Measurements from ENCODE around the gene DNER.

The DNER gene

DNA sequence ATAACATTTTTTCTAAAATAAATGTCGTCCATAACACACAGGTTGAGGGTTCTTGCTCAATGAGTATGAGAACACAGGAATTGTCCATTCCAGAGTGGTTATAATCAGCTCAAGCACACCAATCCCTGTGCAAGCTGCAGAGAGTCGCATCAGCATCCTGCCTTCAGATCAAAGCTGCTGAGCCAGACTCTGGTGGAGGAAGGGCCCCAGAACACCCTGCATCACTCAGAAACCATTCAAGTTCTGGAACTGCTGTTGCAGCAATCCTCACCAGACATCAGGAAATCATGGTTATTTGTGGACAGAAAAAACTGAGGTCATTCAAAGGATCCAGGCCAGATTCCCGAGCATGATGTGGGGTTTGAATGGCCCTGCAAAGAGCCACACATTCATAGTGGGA is 44.5 kb downstream of the DNER start:
- DNase-seq, result no peak

DNA sequence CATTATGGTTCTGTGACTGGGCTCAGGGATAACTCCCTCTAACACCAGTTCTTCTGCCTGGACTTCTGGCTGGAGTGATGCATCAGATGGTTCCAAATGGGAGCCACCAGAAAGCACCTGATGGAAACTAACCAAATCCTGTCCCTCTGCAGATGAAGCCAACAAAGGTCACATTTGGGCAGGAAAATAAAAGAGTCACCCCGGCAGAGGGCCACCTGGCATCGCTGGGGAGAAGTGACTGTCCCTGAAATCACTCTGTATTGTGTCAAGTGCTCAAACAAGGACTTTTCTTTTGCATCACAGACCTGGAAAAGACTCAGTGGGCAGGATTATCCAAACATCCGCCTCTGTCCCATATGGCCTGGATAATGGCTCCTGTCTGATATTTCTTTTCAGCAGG is 47.5 kb downstream of the DNER start:
- no peak for DNase-seq

DNA sequence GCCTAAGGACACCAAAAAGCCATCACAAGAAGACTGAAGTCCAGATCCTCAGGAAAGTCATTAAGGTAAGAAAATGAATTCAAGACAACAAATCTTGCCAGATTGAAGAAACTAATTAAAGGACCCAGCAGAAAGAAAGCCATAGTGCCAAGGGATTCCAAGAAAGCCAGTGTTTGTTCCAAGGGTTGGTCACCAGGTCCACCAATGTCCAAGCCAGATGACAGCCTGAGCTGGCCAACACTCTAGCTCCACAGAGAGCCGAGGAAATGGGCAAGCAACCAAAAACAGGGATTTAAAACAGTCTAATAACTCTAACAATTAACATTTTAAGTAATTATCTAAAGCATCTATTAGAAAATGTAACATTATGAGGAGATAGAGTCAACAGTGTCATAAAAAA is 49.2 kb downstream of the DNER start:
- DNase-seq, result no peak

DNA sequence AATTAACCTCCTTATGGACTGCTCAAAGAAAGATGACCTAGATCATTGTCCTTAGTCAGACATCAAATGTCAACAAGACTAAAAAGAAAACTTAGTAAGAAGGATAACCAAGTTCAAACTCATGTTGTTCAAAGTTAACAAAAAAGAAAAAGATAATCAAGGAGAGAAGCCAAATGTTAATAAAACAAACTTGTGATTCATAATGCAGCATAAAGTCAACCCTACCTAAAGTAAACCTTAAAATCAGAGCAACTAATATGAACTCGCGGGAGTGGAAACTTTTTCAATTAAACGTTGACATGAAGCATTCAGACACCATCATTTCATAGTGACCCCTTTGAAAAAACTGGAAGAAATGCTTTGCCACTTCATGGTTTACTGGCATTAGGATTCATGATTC is 52.9 kb downstream of the DNER start:
- DNase-seq, result no peak

DNA sequence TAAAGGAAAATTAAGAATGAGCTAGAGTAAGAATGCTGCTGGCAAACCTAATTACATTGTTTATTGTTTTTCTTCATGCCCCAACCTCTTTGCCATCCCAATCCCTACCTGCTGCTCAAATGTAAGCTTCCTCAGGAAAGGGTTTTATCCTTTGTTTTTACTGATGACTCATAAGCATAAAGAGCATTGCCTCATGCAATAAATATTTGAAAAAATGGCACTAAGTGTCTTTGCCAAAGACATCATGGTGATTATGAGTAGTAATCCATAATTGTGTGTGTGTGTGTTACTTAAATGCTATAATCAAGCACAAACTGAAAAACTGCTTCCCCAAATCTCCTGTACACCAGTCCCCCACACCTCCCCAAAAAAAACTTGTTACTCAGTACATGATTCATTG is 53.4 kb downstream of the DNER start:
- no peak for DNase-seq

DNA sequence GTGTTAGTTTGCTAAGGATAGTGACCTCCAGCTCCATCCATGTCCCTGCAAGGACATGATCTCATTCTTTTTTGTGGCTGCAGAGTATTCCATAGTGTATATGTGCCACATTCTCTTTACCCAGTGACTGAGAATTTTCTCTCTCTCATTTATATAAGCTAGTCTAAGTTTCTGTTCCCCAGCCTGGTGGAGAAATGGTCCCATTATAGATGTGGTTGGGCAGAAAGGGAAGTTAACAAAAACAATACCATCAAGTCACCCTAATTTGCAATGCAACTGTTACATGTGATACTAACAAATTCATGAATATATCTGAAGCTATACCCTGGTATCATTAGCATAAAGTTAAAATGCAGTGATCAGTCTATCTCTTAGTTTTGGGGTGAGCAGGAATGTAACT is 54.0 kb downstream of the DNER start:
- no peak for DNase-seq

DNA sequence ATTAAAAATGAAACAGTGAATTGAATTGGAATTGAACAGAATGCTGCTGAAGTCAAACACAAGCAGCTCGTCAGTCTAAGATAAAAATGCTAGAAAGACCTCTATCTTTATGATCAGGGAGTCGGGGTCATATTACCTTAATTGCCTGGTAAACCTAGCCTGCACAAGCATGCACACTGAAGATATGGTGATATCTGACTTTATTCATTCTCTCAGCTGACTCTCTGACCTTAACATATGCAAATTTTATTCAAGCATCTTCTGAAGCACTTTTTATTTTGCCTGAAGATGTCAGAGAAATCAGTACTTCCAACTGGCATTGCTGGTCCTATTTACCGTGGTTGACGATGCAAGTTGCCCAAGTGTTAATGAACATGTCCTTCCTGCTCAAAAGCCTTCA is 56.4 kb downstream of the DNER start:
- no peak for DNase-seq

DNA sequence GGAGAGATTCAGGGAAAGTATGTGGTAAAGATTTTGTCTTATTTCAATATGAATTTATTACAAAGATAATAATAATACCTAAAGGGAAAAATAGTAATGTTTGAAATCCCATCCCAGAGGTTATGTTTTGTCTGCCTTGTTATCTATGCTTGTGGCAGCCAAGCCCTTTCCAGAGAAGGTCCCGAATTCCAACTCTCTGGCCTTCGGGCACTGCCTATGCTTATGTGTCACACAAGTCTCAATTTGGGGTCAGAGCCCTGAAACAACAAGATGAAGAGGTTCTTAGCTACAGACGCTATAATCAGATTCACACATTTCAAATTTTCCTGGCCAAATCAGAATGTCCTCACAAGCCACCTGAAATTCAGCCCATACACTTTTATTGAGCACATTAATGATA is 59.9 kb downstream of the DNER start:
- no peak for DNase-seq

DNA sequence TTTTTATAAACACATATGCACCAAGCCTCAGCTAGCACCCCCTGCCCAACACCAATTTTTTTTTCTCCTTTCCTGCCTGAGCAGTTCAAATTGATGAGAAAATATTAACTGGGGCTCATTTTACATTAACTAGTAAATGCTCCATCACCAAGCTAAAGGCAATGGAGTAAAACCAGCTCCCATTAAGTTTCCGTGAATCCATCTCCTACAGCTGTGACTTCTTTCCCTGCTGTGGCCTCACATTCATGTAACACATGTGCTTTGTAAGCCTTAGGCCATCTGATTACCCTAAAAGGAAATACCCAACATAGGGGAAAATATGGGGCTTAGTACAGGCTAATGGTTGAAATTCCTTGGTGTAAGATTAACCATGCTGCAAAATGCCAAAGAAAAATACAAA is 60.8 kb downstream of the DNER start:
- DNase-seq, result no peak

DNA sequence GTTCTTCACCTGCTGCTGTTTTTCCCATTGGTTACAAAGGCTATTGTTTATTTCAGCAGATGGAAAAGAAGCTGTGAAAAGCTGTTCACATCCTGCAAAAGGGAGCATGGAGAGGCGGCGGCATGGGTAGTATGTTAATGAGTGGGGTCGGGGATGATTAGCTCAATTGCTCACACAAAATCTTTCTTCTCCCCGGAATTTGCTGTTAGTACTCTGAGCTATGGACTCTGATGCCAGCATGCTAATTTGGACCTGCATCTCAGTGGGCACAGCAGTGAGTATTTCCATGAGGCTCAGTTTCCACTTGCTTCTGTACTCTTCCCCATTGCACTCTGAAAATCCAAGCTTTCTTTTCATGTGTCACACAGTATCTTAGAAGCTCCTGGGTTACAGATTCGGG is 61.6 kb downstream of the DNER start:
- DNase-seq, result no peak

DNA sequence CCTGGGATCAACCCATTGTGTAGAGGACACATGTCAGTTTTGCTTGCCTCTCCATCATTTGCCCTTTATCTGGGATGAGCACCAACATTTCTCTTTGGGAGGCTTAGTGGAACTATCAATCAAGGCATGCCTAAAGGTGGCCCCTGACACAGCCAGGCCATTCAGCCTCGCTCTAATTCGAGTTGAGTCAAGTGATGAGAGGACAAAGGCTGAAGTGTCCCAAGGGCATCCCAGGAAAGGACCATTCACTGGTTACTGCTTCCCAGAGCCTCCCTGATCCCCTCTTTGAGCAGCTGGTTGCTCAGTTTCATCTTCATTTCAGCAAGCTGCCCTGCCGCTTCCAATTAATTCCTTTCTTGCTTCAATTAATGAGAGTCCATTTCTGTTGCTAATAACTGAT is 63.5 kb downstream of the DNER start:
- no peak for DNase-seq

DNA sequence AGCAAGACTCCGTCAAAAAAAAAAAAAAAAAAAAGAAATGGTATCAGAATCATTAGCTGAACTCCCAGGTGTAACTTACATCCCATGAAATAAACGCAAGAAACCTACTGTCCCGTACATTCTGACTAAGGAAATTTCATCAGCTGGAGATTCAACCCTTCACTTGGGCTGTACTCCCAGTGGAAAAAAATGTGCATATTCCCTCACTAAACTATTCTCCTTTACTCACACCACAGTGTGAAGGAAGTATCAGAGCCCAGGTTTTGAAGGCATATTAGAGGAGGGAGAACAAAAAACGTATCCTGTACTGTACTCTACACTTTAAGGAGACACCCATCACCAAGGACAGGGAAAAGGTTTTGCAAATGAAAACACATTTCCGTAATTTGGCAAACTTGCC is 64.3 kb downstream of the DNER start:
- DNase-seq, result no peak

DNA sequence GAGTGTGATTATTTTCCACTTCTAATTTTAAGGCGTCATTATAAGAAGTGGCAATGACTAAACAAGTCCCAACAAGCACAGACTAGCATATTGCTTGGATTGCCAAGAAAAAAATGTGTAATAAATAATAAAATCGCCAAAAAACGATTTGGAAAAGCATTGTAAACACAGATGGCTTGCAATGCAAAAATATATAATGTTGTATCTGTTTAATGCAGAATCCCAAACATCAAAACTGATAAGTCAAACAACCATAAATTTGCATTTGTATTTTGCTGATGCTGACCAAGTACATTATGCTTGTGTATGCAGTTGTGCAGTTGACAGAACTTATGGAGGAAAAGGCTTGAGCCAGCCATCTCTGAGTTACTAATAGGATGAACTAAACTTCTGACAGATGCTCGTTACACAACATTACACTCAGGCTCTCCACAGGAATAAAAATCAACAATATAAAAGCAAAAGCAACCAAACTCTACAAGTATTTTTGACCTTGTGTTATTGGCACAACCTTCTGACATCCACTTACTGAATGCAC is 68.1 kb downstream of the DNER start:
- no peak for DNase-seq

DNA sequence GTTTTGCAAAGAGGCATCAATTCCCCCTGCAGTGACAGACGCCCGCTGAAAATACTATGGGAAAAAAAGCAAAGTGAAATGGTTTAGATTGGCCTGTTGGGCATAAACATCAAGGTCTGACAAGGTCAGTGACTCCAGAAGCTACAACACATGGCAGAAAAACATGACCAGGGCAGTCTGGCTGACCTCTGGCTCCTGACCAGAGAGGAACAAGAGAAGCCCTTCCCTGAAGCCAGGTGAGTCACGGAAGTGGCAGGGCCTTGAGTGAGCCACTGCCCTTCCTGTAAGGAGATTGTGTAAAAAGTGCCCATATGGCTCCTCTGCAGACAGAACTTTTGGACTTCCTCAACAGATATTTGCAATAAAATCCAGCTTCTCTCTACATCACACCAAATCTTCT is 72.0 kb downstream of the DNER start:
- DNase-seq, result no peak

DNA sequence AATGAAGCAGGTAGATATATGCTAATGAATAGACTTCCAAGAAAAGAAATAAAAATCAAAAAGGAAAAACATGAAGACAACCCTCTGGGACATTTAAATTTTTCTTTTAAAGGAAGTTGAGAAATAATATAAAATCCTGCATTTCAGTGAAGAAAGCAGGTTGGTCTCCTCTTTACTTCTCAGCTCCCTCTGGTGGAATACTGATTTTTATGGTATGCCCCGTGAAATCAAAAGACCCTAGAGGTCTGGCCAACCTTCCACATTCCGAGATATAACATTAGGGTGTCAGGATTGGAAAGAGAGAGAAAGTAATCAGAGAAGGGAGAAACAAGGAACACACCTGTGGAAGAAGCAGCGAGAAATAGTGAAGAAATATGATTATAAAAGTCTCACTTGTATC is 72.7 kb downstream of the DNER start:
- DNase-seq, result no peak

DNA sequence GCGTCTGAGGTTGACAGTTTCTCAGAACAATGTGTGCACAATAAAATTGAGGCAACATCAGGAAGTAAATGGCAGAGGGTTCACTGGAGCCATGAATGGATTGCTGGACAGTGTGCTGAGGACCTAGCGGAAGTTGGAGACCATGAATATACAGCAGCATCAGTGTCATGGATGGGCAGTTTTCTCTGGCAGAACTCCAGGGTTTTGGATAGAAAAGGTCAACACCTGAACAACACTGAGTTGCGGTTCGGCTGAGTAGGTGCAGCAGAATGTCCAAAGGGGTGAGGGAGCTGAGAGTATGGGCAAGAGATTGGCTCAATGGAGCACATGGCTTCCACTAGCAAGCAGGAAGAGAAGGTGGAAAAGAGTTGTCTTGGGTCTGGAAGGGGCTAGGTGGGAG is 73.7 kb downstream of the DNER start:
- no peak for DNase-seq

DNA sequence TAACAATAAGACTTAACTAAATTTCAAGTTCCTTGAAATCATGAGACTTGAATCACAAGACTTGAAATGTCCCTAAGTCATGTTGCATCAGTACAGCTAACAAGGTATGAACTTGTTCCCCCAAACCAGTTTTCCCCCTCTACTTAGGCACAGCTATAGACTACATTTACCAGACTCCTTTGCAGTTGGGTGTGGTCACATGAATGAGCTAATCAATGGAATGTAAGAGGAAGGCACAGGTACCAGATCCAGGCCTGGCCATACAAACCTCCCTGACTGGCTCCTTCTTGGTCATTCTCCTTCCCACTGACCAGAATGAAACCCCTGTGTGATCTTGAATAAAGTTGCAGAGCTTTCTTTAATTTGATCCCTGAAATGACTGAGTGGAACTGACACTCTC is 77.8 kb downstream of the DNER start:
- no peak for DNase-seq

DNA sequence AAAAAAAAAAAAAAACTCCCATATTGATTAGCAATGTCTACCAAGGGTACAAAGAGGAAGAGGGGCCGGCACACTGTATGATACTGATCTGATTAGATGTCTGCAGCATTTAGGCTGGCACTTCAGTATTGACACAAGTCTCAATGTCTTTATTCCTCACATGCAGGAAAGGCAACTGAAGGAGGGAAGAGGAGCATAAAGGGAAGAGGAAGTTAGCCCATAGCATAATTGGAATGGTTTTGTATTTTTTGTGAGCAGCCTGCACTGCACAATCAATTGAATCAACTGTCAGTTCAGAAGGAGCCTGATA is 79.0 kb downstream of the DNER start:
- no peak for DNase-seq

DNA sequence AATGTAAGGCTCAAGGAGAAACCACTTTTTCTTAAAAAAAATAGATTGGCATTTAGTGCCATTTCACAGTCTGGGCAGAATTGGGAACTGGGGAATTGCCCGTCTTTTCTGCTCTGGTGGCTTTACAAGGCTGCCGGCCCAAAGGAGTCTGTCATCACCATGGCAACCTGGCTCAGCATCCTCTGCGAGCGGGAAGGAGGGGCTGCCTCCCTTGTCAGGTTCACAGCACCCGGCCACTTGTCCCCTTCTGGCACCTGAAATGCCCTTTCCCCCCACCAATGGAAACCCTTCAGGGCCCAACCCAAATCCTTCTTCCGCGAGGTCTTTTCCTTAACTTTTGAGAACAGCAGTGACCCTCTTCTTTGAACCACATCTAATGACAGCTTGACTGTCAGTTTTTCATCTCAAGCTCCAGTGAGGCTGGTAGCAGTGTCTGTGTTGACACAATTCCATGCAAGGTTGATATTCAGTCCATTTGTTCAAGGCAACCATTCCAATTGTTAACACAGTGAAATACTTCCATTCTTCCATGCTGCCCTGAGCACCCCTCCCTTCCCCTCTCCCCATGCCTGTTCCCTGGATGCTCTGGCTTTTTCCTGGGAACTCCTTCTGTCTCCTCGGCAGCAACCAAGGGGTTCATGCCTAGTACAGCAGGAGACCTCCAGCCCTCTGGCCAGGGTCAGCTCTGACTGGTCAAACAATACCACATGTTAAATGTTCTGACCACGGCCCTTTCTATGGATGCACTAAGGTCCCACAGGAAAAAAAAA is 79.6 kb downstream of the DNER start:
- no peak for DNase-seq

DNA sequence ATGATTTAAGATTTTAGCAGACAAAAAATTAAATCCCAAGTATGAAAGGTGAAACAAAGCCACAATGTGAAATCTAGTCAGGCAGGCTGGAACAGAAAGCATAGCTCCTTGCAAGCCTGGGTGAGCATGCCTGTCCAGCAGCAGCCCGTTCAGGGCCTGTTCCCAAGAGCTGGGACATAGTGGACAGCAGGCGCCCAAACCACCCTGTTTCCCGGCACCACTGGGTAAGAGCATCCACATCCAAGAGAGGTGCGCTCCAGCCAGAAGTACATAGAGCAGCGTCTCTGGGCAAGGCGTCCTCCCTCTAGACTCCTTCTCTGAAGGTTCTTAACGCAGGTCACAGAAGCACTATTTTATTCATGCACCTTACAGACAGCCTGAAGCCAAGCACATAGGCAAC is 80.8 kb downstream of the DNER start:
- no peak for DNase-seq

DNA sequence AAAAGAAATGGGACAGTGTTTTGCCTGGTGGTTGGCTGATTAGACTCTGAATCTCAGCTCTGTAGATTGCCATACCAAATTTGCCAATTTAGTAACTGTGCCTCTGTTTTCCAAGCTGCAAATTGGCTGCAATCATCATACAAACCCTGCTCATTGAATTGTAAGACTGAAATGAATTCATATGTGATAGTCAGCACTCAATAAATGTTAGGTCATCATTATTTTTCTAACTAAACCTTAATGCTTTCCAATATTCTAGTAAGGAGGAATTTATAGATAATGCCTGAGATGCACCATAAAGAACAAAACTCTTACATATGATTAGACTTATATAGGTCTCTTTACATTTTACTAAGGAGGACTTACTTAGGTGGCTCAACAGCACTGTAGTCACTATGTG is 85.3 kb downstream of the DNER start:
- DNase-seq, result no peak

DNA sequence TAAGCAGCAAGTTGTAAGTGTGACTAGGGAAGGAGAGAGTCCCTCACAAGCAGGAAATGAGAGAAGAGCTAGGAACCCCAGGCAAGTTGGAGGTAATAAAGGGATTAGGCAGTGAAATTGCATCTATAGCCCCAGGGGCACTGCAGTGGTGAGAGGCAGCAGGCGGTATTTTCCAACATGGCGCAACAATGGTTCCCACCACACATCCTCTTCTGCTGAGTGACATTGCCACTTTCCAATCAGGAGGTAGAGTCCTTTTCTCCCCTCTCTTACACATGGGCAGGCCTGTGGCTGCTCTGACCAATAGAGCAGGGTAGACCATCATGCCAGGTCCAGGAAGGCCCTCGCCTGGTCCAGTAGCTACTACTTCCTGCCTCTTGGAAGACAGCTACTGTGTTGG is 86.6 kb downstream of the DNER start:
- no peak for DNase-seq

DNA sequence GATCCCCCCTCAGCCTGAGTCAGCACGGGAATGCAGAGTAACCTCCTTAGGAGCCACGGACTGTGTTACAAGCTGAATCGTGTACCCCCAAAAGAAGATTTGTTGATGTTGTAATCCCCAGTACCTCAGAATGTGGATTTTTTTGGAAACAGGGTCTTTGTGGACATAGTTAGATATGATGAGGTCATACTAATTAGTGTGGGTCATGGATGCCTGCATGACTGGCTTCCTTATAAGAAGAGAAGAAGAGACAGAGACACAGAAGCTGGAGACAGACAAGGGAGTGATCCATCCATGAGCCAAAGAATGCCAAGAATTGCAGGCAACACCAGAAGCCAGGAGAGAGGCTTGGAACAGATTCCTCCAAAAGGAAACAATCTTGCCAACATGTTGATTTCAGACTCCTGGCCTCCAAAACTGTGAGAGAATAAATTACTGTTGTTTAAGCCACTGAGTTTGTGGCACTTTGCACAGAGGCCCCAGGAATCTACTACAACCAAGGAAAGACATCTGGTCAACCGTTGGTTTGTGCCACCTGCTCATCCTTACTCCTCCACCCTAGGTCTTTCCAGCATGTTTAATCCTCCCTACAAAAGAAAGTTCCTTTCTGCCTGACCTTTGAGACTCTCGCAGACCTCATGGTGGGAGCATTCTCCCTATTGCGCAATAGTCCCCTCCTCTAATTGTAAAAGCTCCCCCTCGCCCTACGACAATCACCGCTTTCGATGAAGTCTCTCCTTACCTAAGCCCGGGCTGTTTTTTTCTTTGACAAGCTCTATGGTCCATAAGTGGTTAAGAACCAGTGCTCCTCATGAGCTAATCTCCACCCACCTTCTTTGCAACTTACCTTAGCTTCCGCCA is 91.6 kb downstream of the DNER start:
- DNase-seq, result no peak

DNA sequence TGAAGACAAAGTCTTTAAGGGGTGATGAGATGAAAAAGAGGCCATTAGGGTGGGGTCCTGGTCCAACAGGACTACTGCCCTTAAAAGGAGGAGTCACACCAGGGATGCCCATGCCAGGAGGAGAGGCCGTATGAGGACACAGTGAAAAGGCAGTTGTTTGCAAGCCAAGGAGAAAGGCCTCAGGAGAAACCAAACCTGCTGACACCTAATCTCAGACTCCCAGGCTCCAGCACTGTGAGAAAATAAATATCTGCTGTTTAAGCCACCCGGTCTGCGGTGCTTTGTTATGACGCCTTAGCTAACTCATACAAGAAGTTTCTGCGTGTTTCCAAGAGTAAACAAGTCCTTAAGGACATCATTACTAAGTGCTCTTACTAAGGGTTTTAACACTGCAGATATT is 93.6 kb downstream of the DNER start:
- DNase-seq, result no peak
